A673 (cell line): ENCODE measurements around the gene PARP8. TPM values are rescaled to one million over a fixed set of nuclear protein-coding genes. Genes with fewer than 3 reads are reported as not detected.

Source experiments
- BruUV-seq: library from RNA; stranded (reverse); fragments of 400-500 nt; replicated peaks from 2 replicates; lab custom pipeline; 2021; lab: Mats Ljungman, UMichigan
- CTCF ChIA-PET: fragments of 300-600 bp; sonication (Branson Sonifier 250); formaldehyde crosslinking; loops from one replicate; lab custom pipeline; 2022; ENCODE audit warnings: antibody characterized with exemption; lab: Charles Lee
- POLR2A ChIA-PET: fragments of 300-600 bp; sonication (Branson Sonifier 250); formaldehyde crosslinking; loops from one replicate; lab custom pipeline; 2022; ENCODE audit warnings: antibody characterized with exemption; ENCODE audit not compliant: low non-redundant PET; lab: Charles Lee
- DNase-seq: peaks from one replicate; pipeline ENCODE4 v3.0.0-alpha.2; 2015; ENCODE audit warnings: low spot score
- H3K27ac ChIP-seq: fragments of 200-600 bp; sonication (generic); 2 replicates; pipeline ENCODE4 v1.5.1; 2016; ENCODE audit warnings: mixed run types, low read depth, mild to moderate bottlenecking, mixed read lengths, antibody characterized with exemption, low read length; ENCODE audit not compliant: poor library complexity, severe bottlenecking
- H3K27me3 ChIP-seq: fragments of 200-600 bp; sonication (generic); replicated peaks from 2 replicates; pipeline ENCODE4 v1.6.1; 2017; ENCODE audit warnings: mixed run types, low read depth, mild to moderate bottlenecking, mixed read lengths, antibody characterized with exemption, low read length; ENCODE audit not compliant: insufficient read depth, poor library complexity
- H3K36me3 ChIP-seq: fragments of 200-600 bp; sonication (generic); 2 replicates; pipeline ENCODE4 v1.6.1; 2016; ENCODE audit warnings: mixed run types, mild to moderate bottlenecking, mixed read lengths, antibody characterized with exemption, low read length; ENCODE audit not compliant: insufficient read depth, poor library complexity, severe bottlenecking
- H3K4me1 ChIP-seq: fragments of 200-600 bp; sonication (generic); 2 replicates; pipeline ENCODE4 v1.6.1; 2017; ENCODE audit warnings: mixed run types, mild to moderate bottlenecking, mixed read lengths, antibody characterized with exemption, low read length; ENCODE audit not compliant: insufficient read depth, poor library complexity, severe bottlenecking
- H3K4me3 ChIP-seq: fragments of 200-600 bp; sonication (generic); 2 replicates; pipeline ENCODE4 v1.5.1; 2016; ENCODE audit warnings: low read depth, mixed run types, mild to moderate bottlenecking, mixed read lengths, low read length; ENCODE audit not compliant: poor library complexity, severe bottlenecking
- H3K9me3 ChIP-seq: fragments of 200-600 bp; sonication (generic); 2 replicates; pipeline ENCODE4 v1.6.1; 2016; ENCODE audit warnings: mixed run types, low read depth, mild to moderate bottlenecking, mixed read lengths, antibody characterized with exemption, low read length; ENCODE audit not compliant: poor library complexity, severe bottlenecking
- EZH2 ChIP-seq: fragments of 200-600 bp; sonication (generic); IDR thresholded peaks from 2 replicates; pipeline ENCODE4 v1.6.1; 2017; ENCODE audit warnings: borderline replicate concordance, low read depth, mild to moderate bottlenecking, mixed read lengths, antibody characterized with exemption, low read length; ENCODE audit not compliant: poor library complexity, severe bottlenecking
- intact Hi-C: fragments of 100-400 bp; cut with micrococcal nuclease; formaldehyde crosslinking; loops from one replicate; pipeline ENCODE4 v1.10.0; 2022; ENCODE audit not compliant: unreplicated experiment
- total RNA-seq: library from RNA; stranded (reverse); gene quantifications from 2 replicates; pipeline ENCODE4 v1.2.3, GENCODE V29; 2021
- TF ChIP-seq, protein P1 (sequence below): fragments of 300-800, 200-600 bp; sonication (generic); conservative IDR thresholded peaks from 2 replicates; pipeline ENCODE4 v1.5.1; 2017; ENCODE audit warnings: low read depth, mild to moderate bottlenecking, antibody characterized with exemption, low read length, moderate library complexity, mixed read lengths

PARP8 gene
- total RNA-seq, 1 experiment from 2014 or later = 18.0 TPM

- no peaks in the 10 kb centered on the region for H3K9me3 ChIP-seq
- TF ChIP-seq, protein P1, sequence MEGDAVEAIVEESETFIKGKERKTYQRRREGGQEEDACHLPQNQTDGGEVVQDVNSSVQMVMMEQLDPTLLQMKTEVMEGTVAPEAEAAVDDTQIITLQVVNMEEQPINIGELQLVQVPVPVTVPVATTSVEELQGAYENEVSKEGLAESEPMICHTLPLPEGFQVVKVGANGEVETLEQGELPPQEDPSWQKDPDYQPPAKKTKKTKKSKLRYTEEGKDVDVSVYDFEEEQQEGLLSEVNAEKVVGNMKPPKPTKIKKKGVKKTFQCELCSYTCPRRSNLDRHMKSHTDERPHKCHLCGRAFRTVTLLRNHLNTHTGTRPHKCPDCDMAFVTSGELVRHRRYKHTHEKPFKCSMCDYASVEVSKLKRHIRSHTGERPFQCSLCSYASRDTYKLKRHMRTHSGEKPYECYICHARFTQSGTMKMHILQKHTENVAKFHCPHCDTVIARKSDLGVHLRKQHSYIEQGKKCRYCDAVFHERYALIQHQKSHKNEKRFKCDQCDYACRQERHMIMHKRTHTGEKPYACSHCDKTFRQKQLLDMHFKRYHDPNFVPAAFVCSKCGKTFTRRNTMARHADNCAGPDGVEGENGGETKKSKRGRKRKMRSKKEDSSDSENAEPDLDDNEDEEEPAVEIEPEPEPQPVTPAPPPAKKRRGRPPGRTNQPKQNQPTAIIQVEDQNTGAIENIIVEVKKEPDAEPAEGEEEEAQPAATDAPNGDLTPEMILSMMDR = no peak
- no peak for TF ChIP-seq EZH2
- no peak overlapping the region for H3K27ac ChIP-seq
- POLR2A ChIA-PET = no interaction called here
- DNase-seq = no peak
- no TSS peak for BruUV-seq
- no peaks in the 10 kb centered on the region for H3K4me1 ChIP-seq
- CTCF ChIA-PET = no interaction called here
- H3K36me3 ChIP-seq = no peaks in the 10 kb centered on the region
- H3K4me3 ChIP-seq = no peak overlapping the region
- intact Hi-C loops = no loop called here
- no peaks in the 10 kb centered on the region for H3K27me3 ChIP-seq
Measured at GRCh38 chr5:50887889-50888633, 221.6 kb downstream of the PARP8 start.

- no peak for TF ChIP-seq EZH2
- TF ChIP-seq, protein P1 = no peak
- DNase-seq = no peak
- intact Hi-C loops = no loop called here
- no peak overlapping the region for H3K4me3 ChIP-seq
- H3K4me1 ChIP-seq = no peaks in the 10 kb centered on the region
- no peaks in the 10 kb centered on the region for H3K36me3 ChIP-seq
- no peaks in the 10 kb centered on the region for H3K9me3 ChIP-seq
- no peak overlapping the region for H3K27ac ChIP-seq
- CTCF ChIA-PET = no interaction called here
- BruUV-seq = no TSS peak
- H3K27me3 ChIP-seq = no peaks in the 10 kb centered on the region
- POLR2A ChIA-PET = no interaction called here
Measured at GRCh38 chr5:50888751-50889150, 222.3 kb downstream of the PARP8 start.

- no TSS peak for BruUV-seq
- CTCF ChIA-PET = no interaction called here
- no peaks in the 10 kb centered on the region for H3K9me3 ChIP-seq
- H3K36me3 ChIP-seq = no peaks in the 10 kb centered on the region
- no peaks in the 10 kb centered on the region for H3K27me3 ChIP-seq
- POLR2A ChIA-PET = no interaction called here
- no peaks in the 10 kb centered on the region for H3K4me1 ChIP-seq
- TF ChIP-seq, protein P1 = no peak
- TF ChIP-seq EZH2 = no peak
- intact Hi-C loops = no loop called here
- DNase-seq = peak; percentile 10
- H3K27ac ChIP-seq = no peak overlapping the region
- no peak overlapping the region for H3K4me3 ChIP-seq
Measured at GRCh38 chr5:50889790-50890189, 223.4 kb downstream of the PARP8 start.

Other genes with a start within 250 kb of the PARP8 start
- gene EMB, start 225.3 kb upstream of the PARP8 start, total RNA-seq = 18.9 and 21.8 TPM in 2 replicates